ENCODE measurements around the gene TAF11L5. TPM values are rescaled to one million over a fixed set of nuclear protein-coding genes. Genes with fewer than 3 reads are reported as not detected.
"Not testable (repeated sequence)": the region's sequence is repeated elsewhere in the genome, so short reads cannot be mapped to it uniquely, and the experiment has no call there.

The TAF11L5 gene
- total RNA-seq: not detected

- H3K4me1 ChIP-seq, ATAC-seq, H3K27ac ChIP-seq, H3K27me3 ChIP-seq, H3K36me3 ChIP-seq, H3K4me3 ChIP-seq: not testable (repeated sequence)
- no CpG with 5 or more reads among the region's 15 CpGs for WGBS, 2 donors (ENCODE audit: low coverage in 1 of 2)
- peaks cover 0 to 10% (median 0%) of the 10 kb centered on the region in 3 donors for H3K9me3 ChIP-seq
Observed at GRCh38 chr5:17524935-17525334, at the start of gene TAF11L5. TAF11L5 (plus strand) TSS chr5:17525235.

- TF ChIP-seq EP300 (IDR thresholded peaks at IDR 0.05) (no peak), CTCF (IDR thresholded peaks at IDR 0.05) (no peak), POLR2A (IDR thresholded peaks at IDR 0.05) (no peak), POLR2AphosphoS5 (IDR thresholded peaks at IDR 0.05) (no peak)
- 65 to 70% methylated on average over 3 of the region's 3 CpGs for WGBS, 2 donors (ENCODE audit: low coverage in 1 of 2)
- Histone ChIP-seq H3K27me3 (no peaks in the 10 kb centered on the region), H3K27ac (no peak overlapping the region), H3K9me3 (no peaks in the 10 kb centered on the region), H3K4me1 (no peaks in the 10 kb centered on the region), H3K4me3 (no peak overlapping the region), H3K36me3 (no peaks in the 10 kb centered on the region)
- no peak for ATAC-seq
Observed at GRCh38 chr5:17477043-17477442, 48.0 kb upstream of the TAF11L5 start.

- Histone ChIP-seq H3K9me3 (no peaks in the 10 kb centered on the region), H3K36me3 (no peaks in the 10 kb centered on the region), H3K4me3 (no peak overlapping the region), H3K4me1 (no peaks in the 10 kb centered on the region), H3K27ac (no peak overlapping the region), H3K27me3 (no peaks in the 10 kb centered on the region)
- WGBS, 2 donors (ENCODE audit: low coverage in 1 of 2): 52 to 59% methylated on average over 7 of the region's 7 CpGs
- TF ChIP-seq POLR2A (IDR thresholded peaks at IDR 0.05) (no peak), POLR2AphosphoS5 (IDR thresholded peaks at IDR 0.05) (no peak), CTCF (IDR thresholded peaks at IDR 0.05) (no peak), EP300 (IDR thresholded peaks at IDR 0.05) (no peak)
- no peak for ATAC-seq
Observed at GRCh38 chr5:17477573-17478265, 47.3 kb upstream of the TAF11L5 start.

GRCh38 chr5:17481378-17481777 lies 43.7 kb upstream of the TAF11L5 start:
- ATAC-seq: no peak
- H3K4me3 ChIP-seq: no peak overlapping the region
- H3K27me3 ChIP-seq: no peaks in the 10 kb centered on the region
- H3K36me3 ChIP-seq: no peaks in the 10 kb centered on the region
- TF ChIP-seq EP300 (IDR thresholded peaks at IDR 0.05) (no peak), POLR2AphosphoS5 (IDR thresholded peaks at IDR 0.05) (no peak), POLR2A (IDR thresholded peaks at IDR 0.05) (no peak), CTCF (IDR thresholded peaks at IDR 0.05) (no peak)
- no peaks in the 10 kb centered on the region for H3K4me1 ChIP-seq
- H3K9me3 ChIP-seq: no peaks in the 10 kb centered on the region
- 60 to 73% methylated on average over 4 of the region's 4 CpGs for WGBS, 2 donors (ENCODE audit: low coverage in 1 of 2)
- no peak overlapping the region for H3K27ac ChIP-seq

- TF ChIP-seq POLR2AphosphoS5 (IDR thresholded peaks at IDR 0.05) (no peak), POLR2A (IDR thresholded peaks at IDR 0.05) (no peak), CTCF (IDR thresholded peaks at IDR 0.05) (no peak), EP300 (IDR thresholded peaks at IDR 0.05) (no peak)
- no peaks in the 10 kb centered on the region for H3K9me3 ChIP-seq
- ATAC-seq: no peak
- WGBS, 2 donors (ENCODE audit: low coverage in 1 of 2): 63% methylated on average over 2 of the region's 2 CpGs; no CpG with 5 or more reads in 1 of the 2 donors
- no peaks in the 10 kb centered on the region for H3K36me3 ChIP-seq
- no peaks in the 10 kb centered on the region for H3K4me1 ChIP-seq
- H3K27me3 ChIP-seq: no peaks in the 10 kb centered on the region
- no peak overlapping the region for H3K27ac ChIP-seq
- H3K4me3 ChIP-seq: no peak overlapping the region
Observed at GRCh38 chr5:17482790-17483189, 42.2 kb upstream of the TAF11L5 start.

GRCh38 chr5:17486464-17487173 lies 38.4 kb upstream of the TAF11L5 start:
- not testable (repeated sequence) for H3K36me3 ChIP-seq, H3K27me3 ChIP-seq, H3K27ac ChIP-seq, H3K4me3 ChIP-seq, ATAC-seq, H3K9me3 ChIP-seq, H3K4me1 ChIP-seq
- WGBS, 2 donors (ENCODE audit: low coverage in 1 of 2): 66 to 90% methylated on average over 3 to 4 of the region's 10 CpGs
